NK-92 (cell line): ENCODE measurements around the gene SLMAP.

ENCODE experiments used
- DNase-seq: peaks from one replicate; lab custom pipeline; 2025; ENCODE audit not compliant: unreplicated experiment; lab: John Stamatoyannopoulos, UW

Gene SLMAP

GRCh38 chr3:57960174-57960505 lies 204.0 kb downstream of the SLMAP start:
- no peak for DNase-seq

DNA sequence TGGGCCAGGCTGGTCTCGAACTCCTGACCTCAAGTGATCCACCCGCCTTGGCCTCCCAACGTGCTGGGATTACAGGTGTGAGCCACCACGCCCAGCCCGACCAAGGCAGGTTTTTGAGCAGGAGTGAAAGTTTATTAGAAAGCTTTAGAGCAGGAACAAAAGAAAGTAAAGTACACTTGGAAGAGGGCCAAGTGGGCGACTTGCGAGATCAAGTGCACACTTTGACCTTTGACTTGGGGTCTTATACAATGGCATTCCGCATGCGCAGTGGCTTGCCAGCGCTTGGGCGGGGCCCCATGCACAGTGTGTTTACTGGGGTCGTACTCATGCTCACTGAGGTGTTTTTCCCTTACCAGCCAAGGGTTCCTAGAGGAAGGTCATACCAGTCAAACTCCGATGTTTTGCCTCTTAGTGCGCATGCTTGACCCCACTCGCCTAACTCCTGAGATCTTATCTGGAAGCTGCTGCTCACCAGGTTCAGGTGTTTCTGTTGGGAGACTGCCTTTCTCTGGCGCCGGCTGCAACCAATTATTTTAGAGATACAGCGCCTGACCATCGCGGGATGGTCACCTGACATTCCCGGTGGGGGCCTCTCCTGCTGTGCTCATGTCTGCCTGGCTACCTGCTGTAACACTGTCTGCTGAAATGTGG lies 205.2 kb downstream of the SLMAP start:
- DNase-seq, result no peak

- DNase-seq, result no peak
Measured at GRCh38 chr3:57961828-57962447, 205.8 kb downstream of the SLMAP start.

DNA sequence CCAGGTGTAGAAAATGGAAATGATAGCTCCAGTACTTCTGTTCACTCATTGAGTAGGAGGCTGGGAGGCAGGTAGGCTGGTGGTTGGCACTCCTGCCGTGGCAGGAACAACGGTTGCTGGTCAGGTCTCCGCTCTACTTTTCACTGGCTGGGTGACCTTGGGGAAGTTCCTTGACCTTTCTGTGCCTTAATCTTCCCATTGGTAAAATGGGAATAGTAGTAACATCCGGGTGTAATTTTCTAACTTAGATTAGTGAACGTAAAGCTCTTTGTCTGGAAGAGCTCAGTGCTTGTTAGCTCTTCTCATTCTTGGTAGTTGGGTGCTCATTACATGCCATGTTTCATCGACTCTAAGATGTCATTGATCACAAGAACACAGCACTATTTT lies 206.3 kb downstream of the SLMAP start:
- no peak for DNase-seq

GRCh38 chr3:57963811-57964346 lies 207.8 kb downstream of the SLMAP start:
- no peak for DNase-seq

DNA sequence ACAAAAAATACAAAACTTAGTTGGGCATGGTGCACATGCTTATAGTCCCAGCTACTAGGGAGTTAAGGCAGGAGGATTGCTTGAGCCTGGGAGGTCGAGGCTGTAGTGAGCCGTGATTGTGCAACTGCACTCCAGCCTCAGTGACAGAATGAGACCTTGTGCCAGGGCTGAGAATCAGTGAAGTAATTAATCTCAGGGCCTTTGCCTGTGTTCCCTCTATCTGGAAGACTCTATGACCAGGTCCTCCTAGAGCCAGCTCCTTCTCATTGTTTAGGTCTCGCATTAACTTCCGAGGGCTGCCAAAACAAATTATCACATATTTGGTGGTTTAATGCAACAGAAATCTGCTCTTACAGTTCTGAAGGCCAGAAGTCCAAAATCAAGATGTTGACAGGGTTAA lies 210.7 kb downstream of the SLMAP start:
- no peak for DNase-seq

DNA sequence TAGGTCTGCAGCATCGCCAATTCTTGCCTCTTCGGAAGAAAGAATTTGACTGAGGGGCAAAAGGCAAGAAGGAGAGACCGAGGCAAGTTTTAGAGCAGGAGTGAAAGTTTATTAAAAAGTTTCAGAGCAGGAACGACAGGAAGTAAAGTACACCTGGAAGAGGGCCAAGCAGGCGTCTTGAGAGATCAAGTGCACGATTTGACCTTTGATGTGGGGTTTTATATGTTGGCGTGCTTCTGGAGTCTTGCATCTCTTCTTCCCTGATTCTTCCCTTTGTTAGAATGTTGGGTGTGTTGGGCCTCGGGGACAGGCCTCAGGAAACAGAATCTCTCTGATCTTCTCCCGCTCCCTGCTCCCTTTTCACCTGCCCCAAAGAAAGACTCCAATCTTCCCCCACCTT lies 211.5 kb downstream of the SLMAP start:
- no peak for DNase-seq

- no peak for DNase-seq
Measured at GRCh38 chr3:57968501-57968900, 212.4 kb downstream of the SLMAP start.

DNA sequence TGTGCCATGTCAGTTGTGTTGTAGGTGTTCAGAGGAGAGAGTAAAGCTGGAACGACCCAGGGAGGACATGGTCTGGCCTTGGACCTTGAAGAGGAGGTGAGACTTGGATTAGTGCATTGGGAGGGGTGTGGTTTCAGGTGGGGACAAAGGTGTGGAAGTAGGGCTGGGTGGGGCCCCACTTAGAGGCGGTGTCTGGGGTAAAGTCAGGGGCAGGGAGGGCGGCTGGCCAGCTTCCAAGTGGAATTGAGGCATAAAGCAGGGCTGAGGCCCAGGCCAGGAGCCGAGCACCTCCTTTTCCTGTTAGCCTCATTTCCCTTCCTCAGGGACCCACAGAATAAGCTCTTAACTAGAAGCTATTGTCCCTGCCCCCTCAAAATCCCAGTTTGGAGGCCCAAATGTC lies 215.9 kb downstream of the SLMAP start:
- no peak for DNase-seq

DNA sequence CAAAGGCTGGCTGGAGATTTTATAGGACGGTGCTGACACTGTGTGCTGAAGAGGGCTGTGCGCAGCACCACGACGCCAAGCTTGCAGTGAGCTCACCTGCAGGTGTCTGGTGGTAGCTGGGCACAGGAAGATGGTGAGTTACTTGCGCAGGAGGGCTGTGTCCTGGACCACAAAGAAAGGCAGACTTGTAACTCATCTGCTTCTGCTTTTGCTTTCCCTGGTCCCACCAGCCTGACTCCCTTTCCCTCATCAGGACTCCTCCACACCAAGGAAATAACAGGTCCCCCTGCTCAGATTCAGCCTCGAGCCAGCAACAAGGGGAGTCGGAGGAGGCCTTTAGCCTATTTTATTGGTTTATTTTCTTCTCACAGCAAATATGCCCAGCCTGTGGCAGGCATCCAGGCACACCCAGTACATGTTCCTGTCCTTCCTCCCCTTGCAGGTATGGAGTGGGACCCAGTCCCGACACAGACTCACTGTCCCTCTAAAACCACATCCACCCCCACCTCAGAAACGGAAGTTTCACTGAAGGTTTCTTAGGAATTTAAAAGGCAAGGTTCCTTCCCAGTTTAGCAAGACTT lies 216.5 kb downstream of the SLMAP start:
- DNase-seq, result no peak

DNA sequence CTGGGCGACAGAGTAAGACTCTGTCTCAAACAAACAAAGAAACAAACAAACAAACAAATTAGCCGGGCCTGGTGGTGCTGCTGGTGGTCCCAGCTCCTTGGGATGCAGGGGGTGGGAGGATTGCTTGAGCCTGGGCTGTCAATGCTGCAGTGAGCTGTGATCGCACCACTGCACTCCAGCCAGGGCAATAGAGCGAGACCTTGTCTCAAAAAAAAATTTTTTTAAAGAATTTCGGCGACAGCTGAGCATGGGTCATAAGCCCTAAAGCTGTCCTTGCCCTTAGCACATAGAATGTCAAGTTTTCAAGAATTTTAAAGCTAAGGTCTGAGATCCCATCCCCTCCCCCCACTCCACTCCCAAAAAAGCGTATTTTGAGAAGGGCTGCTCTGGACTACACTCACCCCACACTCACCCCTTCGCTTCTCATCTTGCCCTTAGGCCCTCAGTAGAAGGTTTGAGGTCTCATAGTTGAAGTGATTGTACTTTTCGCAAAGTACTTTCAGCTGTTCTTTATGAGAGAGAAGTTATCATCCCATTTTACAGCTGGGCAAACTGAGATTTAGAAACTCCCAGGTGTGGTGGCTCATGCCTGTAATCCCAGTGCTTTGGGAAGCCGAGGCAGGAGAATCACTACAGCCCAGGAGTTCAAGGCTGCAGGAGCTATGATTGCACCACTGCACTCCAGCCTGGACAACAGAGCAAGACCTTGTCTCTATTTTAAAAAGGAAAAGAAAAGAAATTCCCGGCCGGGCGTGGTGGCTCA lies 217.8 kb downstream of the SLMAP start:
- no peak for DNase-seq

- no peak for DNase-seq
Measured at GRCh38 chr3:57974796-57975388, 218.8 kb downstream of the SLMAP start.

- no peak for DNase-seq
Measured at GRCh38 chr3:57977818-57978235, 221.7 kb downstream of the SLMAP start.

GRCh38 chr3:57978316-57978715 lies 222.2 kb downstream of the SLMAP start:
- DNase-seq, result no peak
